ENCODE results near the gene STK4.

The STK4 gene

GRCh38 chr20:45112754-45113153 is 146.4 kb downstream of the STK4 start:
- in situ Hi-C loops (cut with HindIII; ENCODE audit: low sequenced_read_pairs), result no loop called here
- no peak for DNase-seq (ENCODE audit: low read depth, low spot score)
- no peak for TF ChIP-seq CTCF (IDR thresholded peaks at IDR 0.05; ENCODE audit: low read depth, low read length)
- H3K4me3 ChIP-seq (ENCODE audit: low read depth, low read length), result no peak overlapping the region

DNA sequence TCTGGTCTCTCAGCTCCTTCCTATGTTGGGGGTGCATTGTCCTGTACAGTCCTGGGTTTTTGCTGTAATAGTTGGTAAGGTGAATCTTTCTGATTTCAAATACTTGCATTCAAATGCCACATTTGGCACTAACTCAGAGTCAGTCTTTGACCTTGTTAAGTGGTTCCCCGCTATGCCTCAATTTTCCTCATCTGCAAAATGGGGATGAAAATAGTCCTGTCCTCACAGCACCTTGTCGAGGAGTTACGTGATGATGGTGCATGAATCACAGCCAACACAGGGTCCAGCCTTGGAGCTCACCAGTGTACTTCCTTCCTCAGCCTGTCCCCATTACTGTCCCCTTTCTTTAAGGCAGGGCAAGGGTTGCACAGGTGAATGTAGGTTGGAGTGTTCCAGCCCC is 147.6 kb downstream of the STK4 start:
- no peak for TF ChIP-seq CTCF (IDR thresholded peaks at IDR 0.05; ENCODE audit: low read depth, low read length)
- in situ Hi-C loops (cut with HindIII; ENCODE audit: low sequenced_read_pairs), result no loop called here
- DNase-seq (ENCODE audit: low read depth, low spot score), result no peak
- H3K4me3 ChIP-seq (ENCODE audit: low read depth, low read length), result no peak overlapping the region

- no peak for TF ChIP-seq CTCF (IDR thresholded peaks at IDR 0.05; ENCODE audit: low read depth, low read length)
- in situ Hi-C loops (cut with HindIII; ENCODE audit: low sequenced_read_pairs), result no loop called here
- no peak for DNase-seq (ENCODE audit: low read depth, low spot score)
- H3K4me3 ChIP-seq (ENCODE audit: low read depth, low read length), result no peak within 1 kb of the TSS
These were observed 148.4 kb downstream of the STK4 start, which contains the start of gene WFDC5 for GRCh38 chr20:45114465-45115385. Gene WFDC5 (minus strand): TSS chr20:45115174. CDS start chr20:45115083, 91 bp downstream.

GRCh38 chr20:45115386-45115774 is 149.1 kb downstream of the STK4 start:
- no peak for DNase-seq (ENCODE audit: low read depth, low spot score)
- TF ChIP-seq CTCF (IDR thresholded peaks at IDR 0.05; ENCODE audit: low read depth, low read length), result no peak
- in situ Hi-C loops (cut with HindIII; ENCODE audit: low sequenced_read_pairs), result no loop called here
- H3K4me3 ChIP-seq (ENCODE audit: low read depth, low read length), result no peak overlapping the region

- in situ Hi-C loops (cut with HindIII; ENCODE audit: low sequenced_read_pairs), result no loop called here
- H3K4me3 ChIP-seq (ENCODE audit: low read depth, low read length), result no peak overlapping the region
- no peak for TF ChIP-seq CTCF (IDR thresholded peaks at IDR 0.05; ENCODE audit: low read depth, low read length)
- DNase-seq (ENCODE audit: low read depth, low spot score), result no peak
These were observed 149.5 kb downstream of the STK4 start for GRCh38 chr20:45115829-45116228.

DNA sequence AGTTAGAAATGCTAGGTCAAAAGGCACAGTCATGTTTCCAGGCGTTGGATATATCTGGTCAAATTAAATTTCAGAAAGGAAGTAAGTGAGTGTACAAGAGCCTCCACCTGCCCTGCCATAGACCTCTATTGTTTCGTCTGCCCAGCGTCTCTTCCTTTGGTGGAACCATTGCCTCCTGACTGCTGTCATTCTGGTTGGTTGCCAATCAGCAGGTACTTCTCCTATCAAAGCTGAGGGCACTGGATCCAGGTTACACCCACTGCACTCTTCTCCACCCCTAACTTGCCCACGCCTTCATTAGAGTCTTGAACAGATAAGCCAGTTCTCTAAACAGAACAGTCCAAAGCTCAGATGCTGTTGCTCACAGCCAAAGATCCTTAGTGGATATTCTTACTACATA is 151.3 kb downstream of the STK4 start:
- no peak for TF ChIP-seq CTCF (IDR thresholded peaks at IDR 0.05; ENCODE audit: low read depth, low read length)
- in situ Hi-C loops (cut with HindIII; ENCODE audit: low sequenced_read_pairs), result no loop called here
- DNase-seq (ENCODE audit: low read depth, low spot score), result no peak
- H3K4me3 ChIP-seq (ENCODE audit: low read depth, low read length), result no peak overlapping the region
